ENCODE measurements around the gene TACC2. TPM values are rescaled to one million over a fixed set of nuclear protein-coding genes. Genes with fewer than 3 reads are reported as not detected.

The TACC2 gene
- total RNA-seq, 1 donor from 2014 or later, result 71.2 TPM

- DNase-seq (ENCODE audit: extremely low spot score, unreplicated experiment), result no peak
- no peaks in the 10 kb centered on the region for H3K36me3 Mint-ChIP-seq
- no peak overlapping the region for H3K27ac Mint-ChIP-seq
- no peak overlapping the region for H3K4me3 Mint-ChIP-seq
- H3K4me1 Mint-ChIP-seq (ENCODE audit: unreplicated experiment), result peaks cover 44% of the 10 kb centered on the region
- no peak for TF ChIP-seq CTCF (conservative IDR thresholded peaks at IDR 0.05)
- no peaks in the 10 kb centered on the region for H3K9me3 Mint-ChIP-seq
- H3K27me3 Mint-ChIP-seq, result no peaks in the 10 kb centered on the region
Observed at GRCh38 chr10:122184254-122184653, 195.3 kb downstream of the TACC2 start.

- H3K27me3 Mint-ChIP-seq, result no peaks in the 10 kb centered on the region
- no peaks in the 10 kb centered on the region for H3K36me3 Mint-ChIP-seq
- peaks cover 52% of the 10 kb centered on the region for H3K4me1 Mint-ChIP-seq (ENCODE audit: unreplicated experiment)
- H3K27ac Mint-ChIP-seq, result no peak overlapping the region
- no peak overlapping the region for H3K4me3 Mint-ChIP-seq
- DNase-seq (ENCODE audit: extremely low spot score, unreplicated experiment), result no peak
- no peaks in the 10 kb centered on the region for H3K9me3 Mint-ChIP-seq
- no peak for TF ChIP-seq CTCF (conservative IDR thresholded peaks at IDR 0.05)
Observed at GRCh38 chr10:122185643-122186042, 196.7 kb downstream of the TACC2 start.

- H3K36me3 Mint-ChIP-seq, result no peaks in the 10 kb centered on the region
- peaks cover 46% of the 10 kb centered on the region for H3K4me1 Mint-ChIP-seq (ENCODE audit: unreplicated experiment)
- H3K4me3 Mint-ChIP-seq, result no peak overlapping the region
- no peaks in the 10 kb centered on the region for H3K9me3 Mint-ChIP-seq
- H3K27ac Mint-ChIP-seq, result no peak overlapping the region
- no peak for DNase-seq (ENCODE audit: extremely low spot score, unreplicated experiment)
- H3K27me3 Mint-ChIP-seq, result no peaks in the 10 kb centered on the region
- TF ChIP-seq CTCF (conservative IDR thresholded peaks at IDR 0.05), result no peak
Observed at GRCh38 chr10:122186816-122187810, 198.2 kb downstream of the TACC2 start.

GRCh38 chr10:122188706-122189105 lies 199.7 kb downstream of the TACC2 start:
- peaks cover 54% of the 10 kb centered on the region for H3K4me1 Mint-ChIP-seq (ENCODE audit: unreplicated experiment)

GRCh38 chr10:122189185-122189584 lies 200.2 kb downstream of the TACC2 start:
- peaks cover 54% of the 10 kb centered on the region for H3K4me1 Mint-ChIP-seq (ENCODE audit: unreplicated experiment)
- peaks cover 4% of the 10 kb centered on the region for H3K36me3 Mint-ChIP-seq
- H3K4me3 Mint-ChIP-seq, result no peak overlapping the region
- H3K27ac Mint-ChIP-seq, result no peak overlapping the region
- no peaks in the 10 kb centered on the region for H3K27me3 Mint-ChIP-seq
- no peaks in the 10 kb centered on the region for H3K9me3 Mint-ChIP-seq
- no peak for DNase-seq (ENCODE audit: extremely low spot score, unreplicated experiment)
- TF ChIP-seq CTCF (conservative IDR thresholded peaks at IDR 0.05), result no peak

More at GRCh38 chr10:122188706-122189105, 199.7 kb downstream of the TACC2 start:
- Mint-ChIP-seq H3K4me3 (no peak overlapping the region), H3K27ac (no peak overlapping the region), H3K9me3 (no peaks in the 10 kb centered on the region), H3K27me3 (no peaks in the 10 kb centered on the region), H3K36me3 (peaks cover 4% of the 10 kb centered on the region)
- DNase-seq (ENCODE audit: extremely low spot score, unreplicated experiment), result no peak
- TF ChIP-seq CTCF (conservative IDR thresholded peaks at IDR 0.05), result no peak
